SKM-1 treated with dmso at 0.1 percent for 144 hours (cell line): ENCODE measurements around the gene CHRNA3.
"Not testable (repeated sequence)": the region's sequence is repeated elsewhere in the genome, so short reads cannot be mapped to it uniquely, and the experiment has no call there.

ENCODE experiments used
- DNase-seq: peaks from one replicate; lab custom pipeline; 2025; ENCODE audit not compliant: unreplicated experiment; lab: John Stamatoyannopoulos, UW

The CHRNA3 gene

GRCh38 chr15:78564743-78565096 is 56.1 kb downstream of the CHRNA3 start:
- DNase-seq = no peak

GRCh38 chr15:78563092-78563491 is 57.7 kb downstream of the CHRNA3 start:
- no peak for DNase-seq

GRCh38 chr15:78561490-78561889 is 59.3 kb downstream of the CHRNA3 start:
- DNase-seq = no peak

- DNase-seq = not testable (repeated sequence)
These were observed 60.6 kb downstream of the CHRNA3 start for GRCh38 chr15:78560201-78560600.

- no peak for DNase-seq
These were observed 68.2 kb downstream of the CHRNA3 start for GRCh38 chr15:78552597-78552996.

DNA sequence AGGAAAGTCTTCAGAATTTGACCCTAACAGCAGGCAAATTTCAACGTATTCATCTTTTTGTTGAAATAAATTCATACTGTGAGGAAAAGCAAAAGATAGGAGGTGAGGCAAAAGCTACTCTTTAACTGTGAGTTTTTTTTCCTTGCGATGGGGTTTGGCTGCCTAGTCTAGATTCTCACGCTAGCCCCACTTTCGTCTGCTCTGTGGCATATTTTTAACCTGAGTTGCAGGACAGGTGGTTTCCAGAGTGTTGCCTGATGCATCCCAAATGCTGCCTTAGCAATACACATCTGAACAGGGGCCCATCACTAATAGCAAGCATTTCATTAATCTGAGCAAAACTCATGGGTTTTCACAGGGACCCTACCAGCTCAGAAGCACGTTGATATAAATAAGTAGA is 68.9 kb downstream of the CHRNA3 start:
- no peak for DNase-seq

- DNase-seq = no peak
These were observed 70.0 kb downstream of the CHRNA3 start for GRCh38 chr15:78550815-78551214.

GRCh38 chr15:78550194-78550593 is 70.6 kb downstream of the CHRNA3 start:
- no peak for DNase-seq
